CD4-positive, alpha-beta T cell (primary cell): ENCODE measurements around the gene GPR62. TPM values are rescaled to one million over a fixed set of nuclear protein-coding genes. Genes with fewer than 3 reads are reported as not detected.

ENCODE experiments used
- ATAC-seq: fragments of 200-7000 bp; cut with Tn5 transposase; one replicate; pipeline ENCODE4 v1.10.0; 2022; ENCODE audit warnings: mild to moderate bottlenecking; ENCODE audit not compliant: poor library complexity
- CTCF ChIA-PET: fragments of 350-600 bp; sonication (Branson Sonifier 250); formaldehyde crosslinking; loops from one replicate; lab custom pipeline; 2021; ENCODE audit warnings: antibody characterized with exemption, inconsistent platforms; lab: Charles Lee
- POLR2A ChIA-PET: fragments of 350-600 bp; sonication (Branson Sonifier 250); formaldehyde crosslinking; loops from one replicate; lab custom pipeline; 2021; ENCODE audit warnings: antibody characterized with exemption, inconsistent platforms; lab: Charles Lee
- DNase-seq, 14 experiments: peaks; one replicate each; pipeline ENCODE4 v3.0.0-alpha.2; 2013 to 2020; ENCODE audit warnings: mixed read lengths in 2 of 14
- H3K27ac ChIP-seq, 2 donors: one replicate each; pipeline versions ENCODE4 v1.5.1 to v1.7.0; 2013; ENCODE audit warnings: low read length in 2 of 2, low read depth in 1 of 2, mild to moderate bottlenecking in 1 of 2
- H3K27me3 ChIP-seq, 2 experiments: 1 replicate in 1 of 2; 2 replicates in 1 of 2; pipeline versions ENCODE4 v1.6.1 to v1.7.0; 2013; ENCODE audit warnings: low read length in 2 of 2, control low read depth in 1 of 2, mild to moderate bottlenecking in 1 of 2, moderate library complexity in 1 of 2; ENCODE audit not compliant: insufficient read depth in 2 of 2, control insufficient read depth in 1 of 2
- H3K36me3 ChIP-seq: one replicate; pipeline ENCODE4 v1.6.1; 2013; ENCODE audit warnings: low read length, control low read depth; ENCODE audit not compliant: insufficient read depth
- H3K4me1 ChIP-seq: one replicate; pipeline ENCODE4 v1.6.1; 2013; ENCODE audit warnings: low read length, control low read depth; ENCODE audit not compliant: insufficient read depth
- H3K4me3 ChIP-seq: one replicate; pipeline ENCODE4 v1.5.1; 2013; ENCODE audit warnings: mild to moderate bottlenecking, low read length, moderate library complexity
- H3K9me3 ChIP-seq, 2 experiments: 1 replicate in 1 of 2; 2 replicates in 1 of 2; pipeline versions ENCODE4 v1.6.1 to v1.7.0; 2013; ENCODE audit warnings: low read length in 2 of 2, mild to moderate bottlenecking in 2 of 2, control low read depth in 1 of 2, moderate library complexity in 1 of 2; ENCODE audit not compliant: control insufficient read depth in 1 of 2, insufficient read depth in 1 of 2
- H3K27ac Mint-ChIP-seq: one replicate; pipeline ENCODE4 v1.8.0; 2020; ENCODE audit warnings: mixed read lengths
- H3K27me3 Mint-ChIP-seq: one replicate; pipeline ENCODE4 v1.8.0; 2021; ENCODE audit warnings: mixed read lengths
- H3K36me3 Mint-ChIP-seq: one replicate; pipeline ENCODE4 v1.8.0; 2021; ENCODE audit warnings: low read depth, mixed read lengths
- H3K4me1 Mint-ChIP-seq: one replicate; pipeline ENCODE4 v1.8.0; 2021; ENCODE audit warnings: low read depth, mixed read lengths
- H3K4me3 Mint-ChIP-seq: one replicate; pipeline ENCODE4 v1.8.0; 2020; ENCODE audit warnings: mild to moderate bottlenecking, mixed read lengths
- H3K9me3 Mint-ChIP-seq: one replicate; pipeline ENCODE4 v1.8.0; 2020; ENCODE audit warnings: mixed read lengths
- intact Hi-C, 2 experiments: fragments of 100-400 bp; cut with DNase I in 1 of 2; cut with micrococcal nuclease in 1 of 2; formaldehyde crosslinking; loops; one replicate each; pipeline versions ENCODE4 v1.15.1 to v1.9.0; 2023 to 2025; cut with DNase I, micrococcal nuclease
- total RNA-seq, 174 experiments: library from RNA in 2 of 174; stranded (reverse) in 2 of 174; gene quantifications; one replicate each; pipeline ENCODE4 v1.2.3 and lab custom pipeline; 2021 to 2026
- TF ChIP-seq, protein P1 (sequence below): fragments of 200-600 bp; IDR thresholded peaks from one replicate; pipeline ENCODE4 v1.8.0; 2022; ENCODE audit warnings: antibody characterized with exemption, mild to moderate bottlenecking

GPR62 gene
- total RNA-seq, 2 experiments from 2014 or later: not detected

DNA sequence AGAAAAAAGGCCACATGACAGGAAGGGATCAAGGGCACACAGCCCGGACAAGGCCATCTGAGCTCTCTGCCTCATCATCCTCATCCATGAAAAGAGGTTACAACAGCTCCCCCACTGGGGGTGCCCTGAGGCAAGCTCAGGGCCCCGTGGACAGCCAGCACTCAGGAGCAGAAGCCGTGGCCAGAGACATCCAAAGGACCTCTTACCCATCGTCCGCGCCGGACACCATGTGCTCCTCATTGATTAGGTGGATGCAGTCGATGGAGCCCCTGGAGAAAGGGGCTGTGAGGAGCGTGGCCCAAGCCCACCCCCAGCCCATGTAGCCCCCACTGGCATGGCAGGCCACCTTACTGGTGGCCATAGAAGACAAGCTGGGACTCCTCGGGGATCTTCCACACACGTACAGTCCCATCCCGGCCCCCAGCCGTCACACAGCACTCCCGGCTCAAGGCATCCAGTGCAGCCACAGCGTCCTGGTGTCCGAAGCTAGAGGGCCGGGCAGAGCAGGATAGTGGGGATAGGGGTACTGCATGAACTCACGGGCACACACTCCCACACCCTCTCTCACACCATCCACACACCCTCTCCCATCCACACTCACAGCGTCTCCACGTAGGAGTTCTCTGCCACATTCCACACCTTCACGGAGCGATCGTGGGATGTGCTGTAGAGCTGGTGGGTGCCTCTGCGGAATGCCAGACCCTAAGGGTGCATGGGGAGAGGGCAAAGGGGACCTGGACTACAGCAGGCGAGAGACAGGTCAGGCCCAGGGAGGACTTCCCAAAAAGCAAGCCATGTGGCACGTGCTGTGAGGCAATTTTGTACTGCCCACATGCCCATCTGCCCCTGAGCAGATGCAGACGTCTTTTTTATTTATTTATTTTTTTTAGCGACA lies 19.9 kb upstream of the GPR62 start:
- peaks cover 8% of the 10 kb centered on the region for H3K4me1 Mint-ChIP-seq
- no peaks in the 10 kb centered on the region for H3K27me3 Mint-ChIP-seq
- ATAC-seq (no peak), DNase-seq (peak in 1 of 14 experiments; percentile 17)
- H3K27ac Mint-ChIP-seq: no peak overlapping the region
- ChIA-PET POLR2A (no interaction called here), CTCF (no interaction called here)
- intact Hi-C loops: no loop called here
- peaks cover 66% of the 10 kb centered on the region for H3K36me3 ChIP-seq
- TF ChIP-seq, protein P1, sequence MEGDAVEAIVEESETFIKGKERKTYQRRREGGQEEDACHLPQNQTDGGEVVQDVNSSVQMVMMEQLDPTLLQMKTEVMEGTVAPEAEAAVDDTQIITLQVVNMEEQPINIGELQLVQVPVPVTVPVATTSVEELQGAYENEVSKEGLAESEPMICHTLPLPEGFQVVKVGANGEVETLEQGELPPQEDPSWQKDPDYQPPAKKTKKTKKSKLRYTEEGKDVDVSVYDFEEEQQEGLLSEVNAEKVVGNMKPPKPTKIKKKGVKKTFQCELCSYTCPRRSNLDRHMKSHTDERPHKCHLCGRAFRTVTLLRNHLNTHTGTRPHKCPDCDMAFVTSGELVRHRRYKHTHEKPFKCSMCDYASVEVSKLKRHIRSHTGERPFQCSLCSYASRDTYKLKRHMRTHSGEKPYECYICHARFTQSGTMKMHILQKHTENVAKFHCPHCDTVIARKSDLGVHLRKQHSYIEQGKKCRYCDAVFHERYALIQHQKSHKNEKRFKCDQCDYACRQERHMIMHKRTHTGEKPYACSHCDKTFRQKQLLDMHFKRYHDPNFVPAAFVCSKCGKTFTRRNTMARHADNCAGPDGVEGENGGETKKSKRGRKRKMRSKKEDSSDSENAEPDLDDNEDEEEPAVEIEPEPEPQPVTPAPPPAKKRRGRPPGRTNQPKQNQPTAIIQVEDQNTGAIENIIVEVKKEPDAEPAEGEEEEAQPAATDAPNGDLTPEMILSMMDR: no peak
- H3K27ac ChIP-seq: no peak overlapping the region
- H3K9me3 Mint-ChIP-seq: no peaks in the 10 kb centered on the region
- H3K36me3 Mint-ChIP-seq: peaks cover 67% of the 10 kb centered on the region
- no peak overlapping the region for H3K4me3 Mint-ChIP-seq
- H3K9me3 ChIP-seq: no peaks in the 10 kb centered on the region
- H3K27me3 ChIP-seq: no peaks in the 10 kb centered on the region
- no peak overlapping the region for H3K4me3 ChIP-seq
- H3K4me1 ChIP-seq: peaks cover 2% of the 10 kb centered on the region

DNA sequence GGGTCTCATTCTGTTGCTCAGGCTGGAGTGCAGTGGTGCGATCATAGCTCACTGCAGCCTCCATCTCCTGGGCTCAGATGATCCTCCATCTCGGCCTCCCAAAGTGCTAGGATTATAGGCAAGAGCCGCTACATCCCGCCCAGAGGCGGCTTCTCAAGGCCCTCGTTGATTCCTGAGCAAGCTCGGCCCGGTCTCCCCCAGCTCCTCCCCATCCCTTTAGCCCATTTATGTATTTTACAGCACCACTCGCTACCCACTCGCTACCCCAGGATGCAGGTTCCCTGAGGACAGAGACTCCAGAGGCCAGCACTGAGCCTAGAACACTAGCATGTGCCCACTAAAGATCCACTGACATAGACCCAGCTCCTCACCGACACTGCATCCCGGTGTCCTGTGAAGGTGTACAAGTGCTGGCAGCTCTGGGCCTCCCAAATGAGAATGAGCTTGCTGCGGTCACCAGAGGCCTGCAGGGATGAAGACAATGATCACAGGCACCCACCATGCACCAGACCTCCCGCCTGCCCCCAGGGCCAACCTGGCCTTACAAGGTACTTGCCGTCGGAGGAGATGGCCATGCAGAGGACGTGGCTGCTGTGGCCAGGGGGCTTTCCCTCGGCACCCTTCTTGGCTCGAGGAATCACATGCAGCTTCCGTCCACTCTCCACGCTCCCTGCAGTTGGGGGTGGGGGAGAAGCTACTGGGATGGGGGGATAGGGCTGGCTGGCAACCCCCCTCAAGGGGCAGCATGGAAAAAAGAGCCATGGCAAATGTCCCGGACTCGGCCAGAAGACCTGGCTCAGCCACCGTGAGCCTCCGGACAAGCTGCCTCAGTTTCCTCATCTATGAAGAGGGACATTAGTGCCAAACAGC lies 19.1 kb upstream of the GPR62 start:
- ATAC-seq (no peak), DNase-seq (peak in 1 of 14 experiments; percentile 15)
- Mint-ChIP-seq H3K27ac (no peak overlapping the region), H3K36me3 (peaks cover 73% of the 10 kb centered on the region), H3K4me3 (no peak overlapping the region), H3K27me3 (no peaks in the 10 kb centered on the region), H3K4me1 (peaks cover 17% of the 10 kb centered on the region), H3K9me3 (no peaks in the 10 kb centered on the region)
- CTCF ChIA-PET: no interaction called here
- Histone ChIP-seq H3K36me3 (peaks cover 66% of the 10 kb centered on the region), H3K4me3 (no peak overlapping the region), H3K27ac (no peak overlapping the region), H3K9me3 (no peaks in the 10 kb centered on the region), H3K27me3 (no peaks in the 10 kb centered on the region), H3K4me1 (peaks cover 11% of the 10 kb centered on the region)
- TF ChIP-seq, protein P1: no peak
- intact Hi-C loops: no loop called here
- POLR2A ChIA-PET: no interaction called here

DNA sequence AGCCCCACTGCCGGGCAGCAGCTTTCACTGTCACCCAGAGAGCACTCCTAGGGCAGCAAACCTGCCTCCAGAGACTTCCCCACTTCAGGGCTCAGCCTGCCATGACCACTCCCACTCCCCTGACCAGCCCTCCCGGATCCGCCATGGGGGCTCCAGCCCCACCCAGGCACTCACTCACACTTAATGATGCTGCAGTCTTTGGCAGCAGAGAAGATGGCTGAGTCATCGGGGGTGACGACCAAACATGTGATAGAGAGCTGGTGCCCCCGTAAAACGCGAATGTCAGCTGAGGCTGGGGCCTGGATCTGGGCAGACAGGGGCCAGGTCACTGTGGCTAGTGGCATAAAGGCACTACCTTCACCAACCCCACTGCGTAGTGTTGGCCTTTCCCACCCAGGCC lies 18.2 kb upstream of the GPR62 start:
- Histone ChIP-seq H3K36me3 (peaks cover 66% of the 10 kb centered on the region), H3K4me3 (no peak overlapping the region), H3K4me1 (peaks cover 16% of the 10 kb centered on the region), H3K27ac (no peak overlapping the region), H3K27me3 (no peaks in the 10 kb centered on the region), H3K9me3 (no peaks in the 10 kb centered on the region)
- POLR2A ChIA-PET: no interaction called here
- Mint-ChIP-seq H3K9me3 (no peaks in the 10 kb centered on the region), H3K36me3 (peaks cover 80% of the 10 kb centered on the region), H3K4me3 (no peak overlapping the region), H3K27me3 (no peaks in the 10 kb centered on the region), H3K4me1 (peaks cover 25% of the 10 kb centered on the region), H3K27ac (no peak overlapping the region)
- ATAC-seq (no peak), DNase-seq (peak in 1 of 14 experiments; percentile 15)
- CTCF ChIA-PET: no interaction called here
- TF ChIP-seq, protein P1: no peak
- intact Hi-C loops: no loop called here
